ENCODE data around the gene PLAC8L1.
"Not testable (repeated sequence)": the region's sequence is repeated elsewhere in the genome, so short reads cannot be mapped to it uniquely, and the experiment has no call there.

PLAC8L1 gene

DNA sequence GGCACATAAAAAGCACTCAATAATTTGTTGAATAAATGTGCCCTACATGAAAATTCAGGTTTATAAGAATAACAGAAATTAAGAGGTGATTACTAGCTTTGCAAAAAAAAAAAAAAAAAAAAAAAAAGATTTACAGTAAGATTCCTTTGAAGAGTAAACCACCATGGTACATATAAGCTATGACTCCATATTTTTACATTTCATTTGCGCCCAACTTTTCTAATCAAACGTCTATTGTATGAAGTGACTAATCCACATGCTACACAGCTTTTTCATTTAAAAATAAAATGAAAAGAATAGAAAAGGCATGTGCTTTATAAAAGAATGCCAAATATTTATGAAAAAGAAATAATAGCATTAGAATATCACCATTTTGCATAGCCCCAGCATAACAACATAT, at the start of gene PLAC8L1:
Gene PLAC8L1, minus strand, starts transcription at position 101 of the 400 bp plus-strand sequence. CDS start 1,266 bp downstream, outside the sequence.
- DNase-seq (ENCODE audit: low read depth): no peak

- no peak for DNase-seq (ENCODE audit: low read depth)
These were observed 46.6 kb upstream of the PLAC8L1 start for GRCh38 chr5:146151970-146152369.

DNA sequence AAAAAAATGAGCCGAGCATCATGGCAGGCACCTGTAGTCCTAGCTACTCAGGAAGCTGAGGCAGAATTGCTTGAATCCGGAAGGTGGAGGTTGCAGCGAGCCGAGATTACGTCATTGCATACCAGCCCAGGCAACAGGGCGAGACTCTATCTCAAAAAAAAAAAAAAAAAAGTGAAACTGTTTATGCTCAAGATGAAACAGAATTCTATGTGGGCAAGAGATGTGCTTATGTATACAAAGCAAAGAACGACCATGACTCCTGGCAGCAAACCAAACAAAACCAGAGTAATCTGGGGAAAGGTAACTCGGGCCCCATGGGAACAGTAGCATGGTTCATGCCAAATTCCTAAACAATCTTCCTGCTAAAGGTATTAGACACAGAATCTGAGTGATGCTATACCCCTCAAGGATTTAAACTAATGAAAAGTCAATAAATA, 32.6 kb upstream of the PLAC8L1 start:
- DNase-seq (ENCODE audit: low read depth): no peak

DNA sequence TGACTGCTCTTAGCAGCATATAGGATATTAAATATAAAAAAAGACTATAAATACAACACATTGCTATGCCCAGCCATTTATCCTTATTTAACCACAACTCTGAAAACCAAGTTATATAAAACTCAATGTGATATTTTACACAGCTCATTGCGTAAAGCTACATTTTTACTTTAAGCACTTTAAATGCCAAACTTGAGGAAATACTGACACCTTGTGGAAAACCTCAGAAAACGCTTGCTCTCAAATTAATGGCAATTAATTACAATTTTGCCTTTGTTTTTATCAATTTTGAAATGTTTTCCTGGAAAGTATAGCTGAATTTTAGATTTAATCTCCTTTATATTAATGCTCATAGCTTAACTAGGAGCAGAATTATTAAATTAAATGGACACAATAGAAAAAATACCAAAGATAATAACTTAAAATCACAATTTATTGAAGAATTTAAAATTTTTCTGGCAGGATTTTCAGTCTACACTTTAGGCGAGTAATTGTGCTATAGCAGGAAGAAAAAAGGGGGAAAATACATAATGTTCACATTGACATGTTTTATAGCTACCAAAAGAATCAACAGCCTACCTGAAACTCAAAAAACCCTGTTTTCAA, 25.2 kb upstream of the PLAC8L1 start:
- DNase-seq (ENCODE audit: low read depth): no peak

DNA sequence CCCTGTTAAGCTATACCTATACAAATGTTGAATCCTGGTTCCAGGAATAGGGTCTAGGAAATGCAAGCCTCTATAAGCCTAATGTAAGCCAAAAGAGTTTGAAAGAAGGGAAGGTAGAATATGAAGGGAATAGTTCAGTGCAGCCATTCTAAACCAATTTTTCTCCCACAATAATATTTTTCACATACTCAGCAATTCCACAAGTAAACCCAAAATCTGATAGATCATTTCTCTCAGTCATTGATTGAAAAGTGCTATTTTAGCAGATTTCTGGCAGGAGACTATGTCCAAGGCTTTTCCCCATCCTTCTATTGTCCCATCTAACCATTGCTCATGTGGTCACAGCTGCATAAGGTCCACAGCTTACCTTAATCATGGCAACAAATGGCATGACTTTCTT, 20.7 kb upstream of the PLAC8L1 start:
- DNase-seq (ENCODE audit: low read depth): no peak

- no peak for DNase-seq (ENCODE audit: low read depth)
These were observed 19.2 kb upstream of the PLAC8L1 start for GRCh38 chr5:146124580-146124979.

DNA sequence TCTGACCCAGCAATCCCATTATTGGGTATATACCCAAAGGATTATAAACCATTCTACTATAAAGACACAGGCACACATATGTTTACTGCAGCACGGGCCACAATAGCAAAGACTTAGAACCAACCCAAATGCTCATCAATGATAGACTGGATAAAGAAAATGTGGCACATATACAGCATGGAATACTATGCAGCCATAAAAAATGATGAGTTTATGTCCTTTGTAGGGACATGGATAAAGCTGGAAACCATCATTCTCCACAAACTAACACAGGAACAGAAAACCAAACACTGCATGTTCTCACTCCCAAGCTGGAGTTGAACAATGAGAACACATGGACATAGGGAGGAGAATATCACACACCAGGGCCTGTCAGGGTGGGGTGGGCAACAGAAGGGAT, 16.1 kb upstream of the PLAC8L1 start:
- DNase-seq (ENCODE audit: low read depth): not testable (repeated sequence)

GRCh38 chr5:146118322-146118721, 12.9 kb upstream of the PLAC8L1 start:
- no peak for DNase-seq (ENCODE audit: low read depth)

DNA sequence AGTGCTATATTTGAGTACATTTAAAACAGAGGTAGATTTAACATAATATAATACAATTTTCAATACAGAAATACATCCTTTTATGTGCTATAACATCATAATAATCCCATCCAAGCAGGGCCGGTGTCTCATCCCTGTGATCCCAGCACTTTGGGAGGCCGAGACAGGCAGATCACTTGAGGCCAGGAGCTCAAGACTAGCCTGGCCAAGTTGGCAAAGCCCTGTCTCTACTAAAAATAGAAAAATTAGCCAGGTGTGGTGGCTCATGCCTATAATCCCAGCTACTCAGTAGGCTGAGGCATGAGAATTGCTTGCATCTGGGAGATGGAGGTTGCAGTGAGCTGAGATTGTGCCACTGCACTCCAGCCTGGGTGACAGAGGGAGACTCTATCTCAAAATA, 11.8 kb upstream of the PLAC8L1 start:
- not testable (repeated sequence) for DNase-seq (ENCODE audit: low read depth)

DNA sequence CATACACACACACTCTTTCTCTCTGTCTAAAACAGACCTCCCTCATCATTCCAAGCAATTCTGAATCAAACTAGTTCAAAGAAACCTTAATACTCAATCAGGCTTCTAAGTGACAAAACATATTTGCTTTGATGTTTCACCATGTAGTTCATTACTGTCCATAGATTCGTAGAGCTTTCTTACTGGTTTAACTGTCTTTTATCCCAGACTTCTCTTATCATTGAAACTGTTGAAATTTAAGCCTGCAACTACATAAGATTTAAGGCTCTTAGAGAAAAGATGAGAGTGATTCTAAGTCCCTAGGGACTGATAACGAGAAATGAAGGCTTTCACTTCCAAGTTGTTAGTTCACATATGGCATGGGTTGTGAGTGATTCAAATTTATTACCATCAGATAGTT, 11.0 kb upstream of the PLAC8L1 start:
- no peak for DNase-seq (ENCODE audit: low read depth)

DNA sequence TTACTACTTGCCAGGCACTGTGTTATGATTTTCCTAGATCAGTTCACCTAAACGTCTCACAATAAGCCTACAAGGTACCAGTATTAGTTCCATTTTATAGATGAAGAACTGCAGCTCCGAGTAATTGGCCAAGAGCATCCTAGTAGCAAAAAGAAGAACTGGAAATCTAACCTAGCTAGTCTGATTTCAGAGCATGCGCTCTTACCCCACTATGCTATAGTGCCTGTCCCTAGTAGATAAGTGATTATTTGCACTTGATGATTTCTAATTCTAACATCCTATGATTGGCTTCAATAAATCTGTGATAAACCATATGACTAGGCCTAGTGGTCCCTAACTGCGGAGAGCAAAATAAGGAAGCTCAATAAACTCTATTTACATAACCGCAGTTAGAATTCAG, 7.1 kb upstream of the PLAC8L1 start:
- no peak for DNase-seq (ENCODE audit: low read depth)

DNA sequence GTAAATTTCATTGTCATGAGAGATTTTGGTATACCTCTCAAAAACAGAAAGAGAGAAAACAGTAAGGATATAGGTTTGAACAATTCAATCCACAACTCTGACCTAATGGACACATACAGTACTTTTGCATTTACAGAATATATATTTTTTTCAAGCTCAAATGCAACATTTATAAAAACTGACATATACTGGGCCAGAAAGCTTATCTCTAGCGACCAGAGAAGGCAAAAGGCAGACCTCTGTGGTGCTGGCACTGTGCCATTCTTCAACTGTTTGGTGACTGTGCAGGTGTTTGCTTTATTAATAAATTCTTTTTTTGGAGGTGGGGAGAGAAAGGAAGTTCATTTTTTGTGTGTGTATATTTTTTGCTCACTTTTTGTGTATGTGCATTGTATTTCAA, 6.0 kb upstream of the PLAC8L1 start:
- DNase-seq (ENCODE audit: low read depth): no peak

DNA sequence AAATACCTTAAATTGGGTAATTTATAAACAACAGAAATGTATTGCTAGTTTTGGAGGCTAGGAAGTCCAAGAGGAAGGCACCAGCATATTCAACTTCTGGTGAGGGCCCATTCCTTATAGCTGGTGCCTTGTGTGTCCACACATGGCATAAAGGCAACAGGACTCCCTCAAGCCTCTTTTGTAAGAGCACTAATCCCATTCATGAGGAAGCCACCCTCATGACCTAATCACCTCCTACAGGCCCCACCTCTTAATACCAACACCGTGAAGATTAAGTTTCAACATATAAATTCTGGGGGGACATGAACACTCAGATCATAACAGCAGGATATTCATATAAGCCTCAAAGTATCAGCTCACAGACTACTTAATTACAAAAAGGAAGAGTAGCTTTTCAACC, 4.0 kb upstream of the PLAC8L1 start:
- no peak for DNase-seq (ENCODE audit: low read depth)

GRCh38 chr5:146108870-146109269, 3.5 kb upstream of the PLAC8L1 start:
- not testable (repeated sequence) for DNase-seq (ENCODE audit: low read depth)

- DNase-seq (ENCODE audit: low read depth): no peak
These were observed 2.5 kb upstream of the PLAC8L1 start for GRCh38 chr5:146107901-146108300.

GRCh38 chr5:146103594-146103993, 1.8 kb downstream of the PLAC8L1 start:
- DNase-seq (ENCODE audit: low read depth): no peak

DNA sequence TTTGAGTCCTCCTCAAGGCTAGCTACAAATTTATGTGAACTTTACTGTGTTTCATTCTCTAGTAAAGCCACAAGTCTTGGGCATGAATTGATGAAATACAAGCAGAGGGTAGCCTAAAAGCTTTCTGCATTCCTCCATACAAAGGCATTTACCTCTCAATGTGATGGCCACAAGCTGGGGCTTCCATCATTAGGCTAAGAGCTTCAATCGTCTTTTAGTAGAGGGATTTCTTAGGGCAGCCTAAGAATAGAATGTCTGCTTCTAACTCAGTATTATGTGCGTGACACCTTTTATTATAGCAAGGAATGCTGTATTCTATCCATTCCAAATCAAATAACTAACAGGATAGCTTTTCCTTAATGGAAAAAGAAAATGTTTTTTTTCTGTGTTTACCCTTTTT, 3.7 kb downstream of the PLAC8L1 start:
- no peak for DNase-seq (ENCODE audit: low read depth)

GRCh38 chr5:146098047-146098446, 7.3 kb downstream of the PLAC8L1 start:
- no peak for DNase-seq (ENCODE audit: low read depth)

DNA sequence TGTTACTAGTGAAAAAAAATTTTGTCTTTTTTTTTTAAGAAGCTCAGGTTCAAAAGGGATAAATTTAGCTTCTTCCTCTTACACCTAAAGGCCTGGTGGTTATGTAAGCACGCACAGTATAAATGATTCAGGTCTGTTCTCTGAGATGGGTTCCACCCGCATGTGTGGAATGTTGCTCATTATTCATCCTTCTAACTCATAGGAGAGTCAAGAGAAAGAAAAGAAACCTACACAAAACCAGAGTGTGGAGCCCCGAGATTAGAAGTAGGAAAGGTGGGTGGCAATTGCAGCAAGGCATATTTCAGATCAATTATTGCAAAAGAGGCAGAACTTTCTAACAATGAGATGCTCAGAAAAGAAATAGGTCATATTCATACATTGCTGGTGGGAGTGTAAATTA, 13.5 kb downstream of the PLAC8L1 start:
- no peak for DNase-seq (ENCODE audit: low read depth)

GRCh38 chr5:146089287-146089686, 16.1 kb downstream of the PLAC8L1 start:
- DNase-seq (ENCODE audit: low read depth): no peak

DNA sequence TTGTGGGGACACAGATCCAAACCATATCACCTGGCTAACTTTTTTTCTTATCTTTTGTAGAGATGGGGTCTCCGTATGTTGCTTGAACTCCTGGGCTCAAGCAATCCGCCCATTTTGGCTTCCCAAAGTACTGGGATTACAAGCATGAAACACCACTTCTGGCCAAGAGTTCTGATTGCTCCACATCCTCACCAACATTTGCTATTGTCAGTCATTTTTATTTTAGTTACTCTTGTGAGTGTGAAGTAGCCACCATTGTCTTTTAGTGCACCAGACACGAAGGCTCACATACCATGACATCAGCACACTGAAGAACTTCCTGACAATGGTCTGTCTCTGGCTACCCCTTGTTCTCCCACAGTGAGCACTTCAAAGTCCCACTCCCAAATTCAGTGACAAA, 17.3 kb downstream of the PLAC8L1 start:
- no peak for DNase-seq (ENCODE audit: low read depth)

- DNase-seq (ENCODE audit: low read depth): no peak
These were observed 21.0 kb downstream of the PLAC8L1 start for GRCh38 chr5:146084376-146084775.

DNA sequence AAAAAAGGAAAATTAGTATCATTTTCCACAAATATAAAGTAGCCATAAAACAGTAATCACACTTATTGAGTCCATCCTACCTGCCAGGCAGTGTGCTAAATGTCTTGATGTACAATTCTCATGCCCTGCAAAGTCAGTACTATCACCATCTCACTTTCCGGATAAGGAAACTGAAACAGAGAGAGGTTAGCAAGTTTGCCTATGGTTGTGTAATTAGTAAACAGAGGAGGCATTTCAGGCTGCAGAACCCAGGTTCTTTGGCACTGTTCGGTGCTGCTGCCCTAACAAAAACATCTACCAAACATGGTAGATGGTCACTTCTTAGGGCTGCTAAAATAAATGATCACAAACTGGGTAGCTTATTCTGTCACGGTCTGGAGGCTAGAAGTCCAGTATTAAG, 22.6 kb downstream of the PLAC8L1 start:
- no peak for DNase-seq (ENCODE audit: low read depth)

DNA sequence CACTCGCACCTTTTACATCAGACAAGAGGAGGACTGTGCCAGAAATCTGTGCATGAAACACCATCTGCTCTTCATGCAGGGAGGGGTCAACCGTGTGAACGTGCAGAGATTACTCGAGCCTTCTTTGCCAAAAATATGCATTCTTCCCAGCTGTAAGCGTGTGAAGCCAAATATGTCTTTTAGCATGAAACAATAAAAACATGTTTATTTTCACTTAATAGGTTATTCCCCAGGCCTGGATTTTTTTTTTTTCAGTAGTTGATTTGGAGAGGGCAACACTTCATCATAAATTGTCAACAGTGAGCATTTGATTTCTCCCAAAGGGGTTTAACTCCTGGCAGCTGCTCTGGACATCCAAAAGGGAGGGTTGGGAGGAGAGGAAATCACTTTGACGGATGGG, 23.8 kb downstream of the PLAC8L1 start:
- no peak for DNase-seq (ENCODE audit: low read depth)

All from stimulated activated CD8-positive, alpha-beta memory T cell treated with anti-CD3 and anti-CD28 coated beads, Interleukin-12 subunit alpha, Interleukin-12 subunit beta, amount 100 ng/mL, for 1 hour (primary cell).